ENCODE data around the gene CNPY2. TPM values are rescaled to one million over a fixed set of nuclear protein-coding genes. Genes with fewer than 3 reads are reported as not detected.

CNPY2 gene
- total and polyA plus RNA-seq, 2 of the 13 experiments (the other 11 are each of a cell fraction or from before 2014, with no cell fraction given) = 285 to 356 TPM

DNA sequence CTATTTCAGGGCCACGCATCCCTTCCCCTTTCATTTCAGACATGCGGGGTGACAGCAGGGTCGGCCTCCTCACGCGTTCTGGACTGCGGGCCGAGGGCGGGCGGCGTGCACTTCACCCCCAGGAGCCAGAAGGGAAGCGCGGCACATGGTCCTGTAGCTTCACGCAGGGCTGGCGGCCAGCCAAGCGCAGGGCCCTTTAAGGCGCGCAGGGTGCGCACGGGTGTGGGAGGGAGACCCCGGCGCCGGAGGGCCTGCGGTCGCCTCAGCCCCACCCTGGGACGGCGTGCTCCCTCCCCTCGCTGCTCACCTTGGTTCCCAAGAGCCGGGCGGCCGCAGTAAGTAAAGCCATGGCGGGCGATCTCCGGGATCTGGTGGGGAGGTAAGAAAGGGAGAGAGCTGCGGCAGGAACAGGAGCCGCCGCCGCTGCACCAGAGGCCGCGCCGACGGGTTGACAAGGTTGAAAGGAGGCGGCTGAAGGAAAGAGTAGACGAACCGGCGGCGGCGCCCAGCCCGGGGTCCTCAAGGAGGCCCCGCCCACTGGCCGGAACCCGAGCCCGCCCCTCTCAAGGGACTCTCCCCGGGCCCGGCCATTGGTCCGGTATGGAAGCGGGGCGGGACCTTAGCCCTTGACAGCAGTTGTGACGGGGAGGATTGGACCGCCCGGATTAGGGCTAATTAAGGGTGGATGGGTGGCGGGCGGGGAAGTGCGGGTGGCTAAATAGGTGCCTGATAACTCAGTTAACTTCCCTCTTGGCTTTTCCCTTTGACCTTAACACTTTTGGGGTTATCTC is 15.7 kb downstream of the CNPY2 start, which contains the start of gene CS (continued):
- TF ChIP-seq, protein P1, sequence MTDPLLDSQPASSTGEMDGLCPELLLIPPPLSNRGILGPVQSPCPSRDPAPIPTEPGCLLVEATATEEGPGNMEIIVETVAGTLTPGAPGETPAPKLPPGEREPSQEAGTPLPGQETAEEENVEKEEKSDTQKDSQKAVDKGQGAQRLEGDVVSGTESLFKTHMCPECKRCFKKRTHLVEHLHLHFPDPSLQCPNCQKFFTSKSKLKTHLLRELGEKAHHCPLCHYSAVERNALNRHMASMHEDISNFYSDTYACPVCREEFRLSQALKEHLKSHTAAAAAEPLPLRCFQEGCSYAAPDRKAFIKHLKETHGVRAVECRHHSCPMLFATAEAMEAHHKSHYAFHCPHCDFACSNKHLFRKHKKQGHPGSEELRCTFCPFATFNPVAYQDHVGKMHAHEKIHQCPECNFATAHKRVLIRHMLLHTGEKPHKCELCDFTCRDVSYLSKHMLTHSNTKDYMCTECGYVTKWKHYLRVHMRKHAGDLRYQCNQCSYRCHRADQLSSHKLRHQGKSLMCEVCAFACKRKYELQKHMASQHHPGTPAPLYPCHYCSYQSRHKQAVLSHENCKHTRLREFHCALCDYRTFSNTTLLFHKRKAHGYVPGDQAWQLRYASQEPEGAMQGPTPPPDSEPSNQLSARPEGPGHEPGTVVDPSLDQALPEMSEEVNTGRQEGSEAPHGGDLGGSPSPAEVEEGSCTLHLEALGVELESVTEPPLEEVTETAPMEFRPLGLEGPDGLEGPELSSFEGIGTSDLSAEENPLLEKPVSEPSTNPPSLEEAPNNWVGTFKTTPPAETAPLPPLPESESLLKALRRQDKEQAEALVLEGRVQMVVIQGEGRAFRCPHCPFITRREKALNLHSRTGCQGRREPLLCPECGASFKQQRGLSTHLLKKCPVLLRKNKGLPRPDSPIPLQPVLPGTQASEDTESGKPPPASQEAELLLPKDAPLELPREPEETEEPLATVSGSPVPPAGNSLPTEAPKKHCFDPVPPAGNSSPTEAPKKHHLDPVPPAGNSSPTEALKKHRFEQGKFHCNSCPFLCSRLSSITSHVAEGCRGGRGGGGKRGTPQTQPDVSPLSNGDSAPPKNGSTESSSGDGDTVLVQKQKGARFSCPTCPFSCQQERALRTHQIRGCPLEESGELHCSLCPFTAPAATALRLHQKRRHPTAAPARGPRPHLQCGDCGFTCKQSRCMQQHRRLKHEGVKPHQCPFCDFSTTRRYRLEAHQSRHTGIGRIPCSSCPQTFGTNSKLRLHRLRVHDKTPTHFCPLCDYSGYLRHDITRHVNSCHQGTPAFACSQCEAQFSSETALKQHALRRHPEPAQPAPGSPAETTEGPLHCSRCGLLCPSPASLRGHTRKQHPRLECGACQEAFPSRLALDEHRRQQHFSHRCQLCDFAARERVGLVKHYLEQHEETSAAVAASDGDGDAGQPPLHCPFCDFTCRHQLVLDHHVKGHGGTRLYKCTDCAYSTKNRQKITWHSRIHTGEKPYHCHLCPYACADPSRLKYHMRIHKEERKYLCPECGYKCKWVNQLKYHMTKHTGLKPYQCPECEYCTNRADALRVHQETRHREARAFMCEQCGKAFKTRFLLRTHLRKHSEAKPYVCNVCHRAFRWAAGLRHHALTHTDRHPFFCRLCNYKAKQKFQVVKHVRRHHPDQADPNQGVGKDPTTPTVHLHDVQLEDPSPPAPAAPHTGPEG (CRISPR knock-in tag; IDR thresholded peaks at IDR 0.05) = no peak
- TF ChIP-seq ZFP62 (CRISPR knock-in tag; IDR thresholded peaks at IDR 0.05) (no peak), JDP2 (CRISPR knock-in tag; IDR thresholded peaks at IDR 0.05; ENCODE audit: borderline replicate concordance) (no peak), TEAD2 (CRISPR knock-in tag; IDR thresholded peaks at IDR 0.05) (no peak), ZNF629 (CRISPR knock-in tag; conservative IDR thresholded peaks at IDR 0.05) (no peak), CREB1 (IDR thresholded peaks at IDR 0.05) (0 out of 2 replicates have a peak, but pooled peaks have one; percentile 22), CREB1 (CRISPR knock-in tag; IDR thresholded peaks at IDR 0.05) (peak; percentile 49; the same call in 1 of the 2 replicates), SALL2 (CRISPR knock-in tag; IDR thresholded peaks at IDR 0.05) (no peak; the same call in 1 of the 2 replicates), RELA (CRISPR knock-in tag; IDR thresholded peaks at IDR 0.05) (0 out of 2 replicates have a peak, but pooled peaks have one; percentile 82), CENPT (CRISPR knock-in tag; IDR thresholded peaks at IDR 0.05; ENCODE audit: low read depth) (peak; percentile 82), NFATC3 (CRISPR knock-in tag; IDR thresholded peaks at IDR 0.05) (no peak), CCAR2 (optimal IDR thresholded peaks at IDR 0.05; ENCODE audit: low read depth, low read length) (no peak), SOX6 (IDR thresholded peaks at IDR 0.05) (no peak), SOX6 (CRISPR knock-in tag; IDR thresholded peaks at IDR 0.05) (peak; percentile 53), RBM22 (optimal IDR thresholded peaks at IDR 0.05; ENCODE audit: low read length) (no peak), TAF1 (CRISPR knock-in tag; IDR thresholded peaks at IDR 0.05) (peak; percentile 69), RAD51 (IDR thresholded peaks at IDR 0.05; ENCODE audit: borderline replicate concordance) (no peak)
- TF ChIP-seq, protein P2, sequence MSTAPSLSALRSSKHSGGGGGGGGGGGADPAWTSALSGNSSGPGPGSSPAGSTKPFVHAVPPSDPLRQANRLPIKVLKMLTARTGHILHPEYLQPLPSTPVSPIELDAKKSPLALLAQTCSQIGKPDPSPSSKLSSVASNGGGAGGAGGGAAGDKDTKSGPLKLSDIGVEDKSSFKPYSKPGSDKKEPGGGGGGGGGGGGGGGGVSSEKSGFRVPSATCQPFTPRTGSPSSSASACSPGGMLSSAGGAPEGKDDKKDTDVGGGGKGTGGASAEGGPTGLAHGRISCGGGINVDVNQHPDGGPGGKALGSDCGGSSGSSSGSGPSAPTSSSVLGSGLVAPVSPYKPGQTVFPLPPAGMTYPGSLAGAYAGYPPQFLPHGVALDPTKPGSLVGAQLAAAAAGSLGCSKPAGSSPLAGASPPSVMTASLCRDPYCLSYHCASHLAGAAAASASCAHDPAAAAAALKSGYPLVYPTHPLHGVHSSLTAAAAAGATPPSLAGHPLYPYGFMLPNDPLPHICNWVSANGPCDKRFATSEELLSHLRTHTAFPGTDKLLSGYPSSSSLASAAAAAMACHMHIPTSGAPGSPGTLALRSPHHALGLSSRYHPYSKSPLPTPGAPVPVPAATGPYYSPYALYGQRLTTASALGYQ (CRISPR knock-in tag; IDR thresholded peaks at IDR 0.05) = no peak

Data from HepG2 (cell line).